GM19324 (cell line): ENCODE data around the gene ACY1.

Experiments
- ATAC-seq: cut with Tn5 transposase; IDR thresholded peaks from one replicate; pipeline ENCODE4 v1.9.1; 2021; ENCODE audit warnings: mild to moderate bottlenecking, moderate library complexity; ENCODE audit not compliant: unreplicated experiment, low FRiP score

ACY1 gene

GRCh38 chr3:51962854-51963530 is 20.3 kb upstream of the ACY1 start:
- no peak for ATAC-seq

DNA sequence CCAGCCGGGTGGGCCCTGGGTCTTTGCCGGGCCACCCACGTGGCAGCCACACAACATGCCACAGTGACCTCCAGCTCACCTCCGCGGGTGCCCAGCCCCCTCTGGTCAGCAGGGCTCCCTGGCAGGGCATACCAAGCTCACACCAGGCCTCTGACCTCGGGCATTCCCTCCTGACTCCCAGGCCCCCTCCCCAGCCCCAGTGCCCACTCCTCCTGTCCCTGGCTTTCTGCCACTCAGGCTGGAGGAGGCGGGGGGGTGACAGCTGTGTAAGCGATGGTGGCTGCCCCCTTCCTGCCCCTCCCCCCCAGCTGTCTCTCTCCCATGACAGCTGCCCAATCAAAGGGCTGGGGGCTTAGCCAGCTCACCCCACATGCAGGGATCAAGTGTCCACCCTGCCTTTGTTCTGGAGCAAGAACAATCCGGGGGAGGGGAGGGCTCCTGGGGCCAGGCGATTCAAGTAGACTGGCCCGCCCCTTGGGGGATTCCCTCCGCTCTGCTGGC is 19.3 kb upstream of the ACY1 start:
- ATAC-seq: no peak

DNA sequence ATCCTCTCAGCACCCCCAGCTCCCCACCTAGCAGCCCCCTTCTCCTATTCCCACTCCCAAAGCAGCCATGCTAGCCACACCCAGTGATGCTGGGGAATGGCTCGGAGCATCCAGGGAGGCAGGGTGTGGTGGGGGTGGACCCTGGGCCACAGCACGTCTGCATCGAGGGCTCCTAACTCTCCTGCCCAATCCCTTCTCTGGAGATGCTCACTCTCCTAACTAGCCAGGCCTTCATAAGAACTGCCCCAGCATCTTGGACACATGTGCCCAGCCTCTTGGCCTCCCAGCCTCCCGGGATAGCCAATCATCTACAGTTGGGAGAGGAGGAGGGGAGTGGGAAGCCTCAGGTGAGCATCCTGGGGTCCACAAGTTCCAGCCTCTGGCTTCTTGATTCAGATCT is 18.8 kb upstream of the ACY1 start:
- no peak for ATAC-seq

GRCh38 chr3:51966016-51966415 is 17.3 kb upstream of the ACY1 start:
- ATAC-seq: no peak

DNA sequence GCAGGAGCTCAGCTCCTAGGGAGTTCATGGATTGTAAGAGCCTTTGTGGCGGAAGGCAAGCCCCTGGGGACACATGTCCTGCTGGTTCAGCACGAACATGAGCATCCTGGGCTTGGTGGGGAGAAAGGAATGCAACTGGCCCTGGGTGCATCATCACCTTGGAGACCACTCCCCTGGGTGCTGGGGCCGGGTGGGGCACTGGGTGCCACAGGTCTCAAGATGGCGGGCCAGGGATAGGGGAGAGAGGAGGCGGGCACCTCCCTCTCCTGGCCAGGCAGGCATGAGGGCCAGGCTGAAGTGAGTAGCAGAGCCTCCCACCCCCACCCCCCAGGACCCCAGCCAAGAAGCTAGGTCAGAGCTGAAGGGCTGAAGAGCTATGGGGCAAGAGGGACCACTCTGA is 16.8 kb upstream of the ACY1 start:
- no peak for ATAC-seq

DNA sequence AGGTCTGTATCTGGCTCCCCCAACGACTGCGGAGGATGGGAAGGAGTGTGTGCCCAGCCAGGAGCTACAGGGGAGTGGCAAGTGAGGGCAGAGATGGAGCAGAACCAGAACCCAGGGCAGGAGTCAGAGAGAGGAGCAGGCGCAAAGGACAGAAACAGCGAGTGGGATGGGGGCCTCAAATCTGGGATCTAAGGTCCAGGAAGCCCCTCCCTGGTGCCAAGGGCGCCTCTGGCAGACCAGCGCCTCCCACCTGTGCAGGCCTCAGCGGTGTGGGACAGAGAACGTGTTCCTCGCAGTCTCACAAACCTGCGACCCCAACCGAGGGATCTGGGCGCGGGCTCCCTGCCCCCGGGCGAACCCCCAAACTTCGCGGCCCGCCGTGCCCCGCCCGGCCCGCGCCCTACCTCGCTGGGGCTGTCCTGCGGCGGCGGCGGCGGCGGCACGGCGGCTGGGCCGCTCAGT is 16.4 kb upstream of the ACY1 start:
- ATAC-seq: no peak

GRCh38 chr3:51967384-51968169 is 15.8 kb upstream of the ACY1 start, which contains the start of gene PCBP4:
Gene PCBP4 (minus strand): TSS chr3:51967454. CDS start chr3:51961240, 6,214 bp downstream.
- ATAC-seq: no peak

GRCh38 chr3:51968170-51968775 is 15.1 kb upstream of the ACY1 start:
- ATAC-seq: no peak

DNA sequence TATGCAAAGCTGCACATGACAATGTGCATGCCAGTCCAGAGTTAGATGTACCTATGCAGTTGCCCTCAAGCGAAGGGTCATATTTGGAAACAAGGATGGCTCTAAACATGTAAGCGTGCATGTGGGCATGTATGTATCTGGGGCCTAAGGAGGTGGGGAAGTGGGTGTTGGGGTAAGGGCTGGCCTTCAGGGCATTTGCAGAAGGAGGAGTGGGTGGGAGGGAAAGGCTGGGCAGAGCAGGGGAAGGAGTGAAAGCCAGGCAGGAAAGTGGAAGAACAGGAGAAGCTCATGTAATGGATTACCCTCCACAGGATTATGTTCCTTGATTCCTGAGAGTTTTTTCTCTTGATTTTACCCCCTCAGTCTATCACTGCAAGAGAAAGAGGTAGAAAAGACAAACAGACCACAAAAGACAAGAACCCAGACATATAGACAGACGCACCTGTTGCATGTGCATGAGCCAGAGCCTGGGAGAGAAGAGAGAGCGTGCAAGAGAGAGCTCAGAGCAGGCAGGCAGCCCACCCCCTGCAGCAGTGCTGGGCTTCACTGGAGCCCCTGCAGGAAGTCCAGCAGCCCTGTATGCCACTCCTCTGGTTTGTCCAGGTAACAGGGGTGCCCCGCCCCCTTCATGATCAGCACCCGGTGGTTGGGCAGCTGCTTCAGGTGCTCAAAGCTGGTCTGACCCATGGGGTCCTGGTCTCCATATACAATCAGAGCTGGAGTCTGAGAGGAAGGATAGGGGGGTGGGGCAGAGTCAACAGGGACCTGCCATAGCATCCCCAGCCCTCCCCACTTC is 14.3 kb upstream of the ACY1 start:
- ATAC-seq: no peak

GRCh38 chr3:51969841-51970240 is 13.5 kb upstream of the ACY1 start:
- ATAC-seq: no peak

DNA sequence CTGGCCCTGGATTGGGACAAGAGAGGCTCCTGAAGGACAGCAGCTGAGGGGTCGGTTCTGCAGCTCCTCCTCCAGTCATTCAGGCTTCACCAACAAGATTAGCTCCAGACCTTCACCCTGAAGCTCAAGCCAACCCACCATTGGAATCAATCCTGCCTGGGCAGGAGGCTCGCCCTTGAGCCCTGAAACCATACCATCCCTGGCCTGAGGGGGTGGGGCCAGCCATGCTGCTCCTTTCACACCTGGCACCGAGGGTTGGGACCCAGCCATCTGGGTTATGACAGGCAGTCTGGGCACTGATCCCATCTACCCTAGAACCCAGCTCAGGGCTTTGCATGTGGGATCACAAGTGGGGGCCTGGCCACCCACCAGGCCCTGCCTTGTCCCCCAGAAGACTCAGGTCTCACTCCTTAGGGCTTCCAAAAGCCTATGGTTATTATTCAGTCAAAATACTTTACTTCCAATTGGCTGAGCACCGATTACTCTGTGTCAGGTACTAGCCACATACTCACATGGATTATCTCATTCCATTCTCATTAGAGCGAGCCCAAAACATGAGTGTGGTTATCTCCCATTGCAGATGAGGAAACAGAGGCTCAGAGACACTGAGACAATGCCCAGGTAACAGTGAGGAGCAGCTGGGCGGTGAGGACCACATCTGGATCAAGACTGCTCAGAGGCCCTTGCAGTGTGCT is 12.6 kb upstream of the ACY1 start:
- ATAC-seq: no peak

GRCh38 chr3:51971350-51971749 is 12.0 kb upstream of the ACY1 start:
- no peak for ATAC-seq

GRCh38 chr3:51974277-51974962 is 8.9 kb upstream of the ACY1 start:
- no peak for ATAC-seq

DNA sequence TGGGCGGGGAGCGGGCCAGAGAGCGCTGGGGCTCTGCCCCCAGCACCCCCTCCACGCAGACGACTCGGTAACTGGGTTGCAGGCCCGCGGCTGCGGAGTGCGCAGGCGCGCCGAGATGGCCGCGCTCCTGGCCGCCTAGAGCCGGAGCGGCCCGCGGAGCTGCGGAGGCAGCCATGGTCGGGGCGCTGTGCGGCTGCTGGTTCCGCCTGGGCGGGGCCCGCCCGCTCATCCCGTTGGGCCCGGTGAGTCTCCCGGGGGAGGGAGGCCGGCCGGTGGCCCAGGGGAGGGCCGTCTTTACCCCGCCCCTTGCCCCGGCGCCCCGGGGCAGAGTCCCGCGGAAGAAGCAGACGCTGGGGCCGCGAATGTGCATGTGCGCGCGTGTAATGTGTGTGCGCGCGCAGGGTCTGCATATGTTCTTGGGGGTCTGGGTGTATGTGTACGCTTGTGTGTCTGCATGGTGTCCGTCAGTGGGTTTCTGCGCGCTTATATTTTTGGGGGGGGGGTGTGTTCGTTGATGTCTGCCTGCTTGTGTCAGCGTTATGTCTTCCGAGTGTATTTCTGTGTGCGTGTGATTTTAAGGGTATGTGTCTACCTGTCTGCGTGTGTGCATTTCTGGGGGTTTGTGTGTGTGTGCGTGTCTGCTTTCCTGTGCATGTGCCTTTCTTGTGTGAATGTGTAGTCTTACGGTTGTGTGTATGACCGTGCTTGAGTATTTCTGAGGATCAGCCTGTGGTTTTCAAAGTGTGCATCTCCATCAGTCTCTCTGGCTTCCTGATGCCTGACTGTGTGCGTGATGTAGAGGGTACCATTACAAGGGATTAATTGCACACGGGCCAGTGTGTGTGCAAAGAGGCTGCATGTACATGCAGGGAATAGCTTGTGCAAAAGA is 8.1 kb upstream of the ACY1 start, which contains the start of gene ABHD14A:
Gene ABHD14A, plus strand, starts transcription at position 102 of the 889 bp plus-strand sequence. Its CDS starts 72 bp downstream, at position 174.
- ATAC-seq: peak; percentile 67

GRCh38 chr3:51975852-51976549 is 7.3 kb upstream of the ACY1 start:
- no peak for ATAC-seq

- ATAC-seq: no peak
These were observed 5.7 kb upstream of the ACY1 start for GRCh38 chr3:51977446-51978142.

GRCh38 chr3:51978143-51978502 is 5.2 kb upstream of the ACY1 start:
- ATAC-seq: no peak
